ENCODE measurements around the gene STING1. TPM values are rescaled to one million over a fixed set of nuclear protein-coding genes. Genes with fewer than 3 reads are reported as not detected.

STING1 gene
- 37.8 and 60.0 TPM in 2 replicates for total RNA-seq

GRCh38 chr5:139482050-139482889, at the start of gene STING1:
Gene STING1, minus strand, starts transcription at chr5:139482758. Its CDS starts 1,054 bp downstream, at chr5:139481704.

GRCh38 chr5:139470821-139471300, 11.7 kb downstream of the STING1 start, which contains the start of gene SMIM33:
Gene SMIM33, plus strand, starts transcription at chr5:139471004. Its CDS starts 118 bp downstream, at chr5:139471122.

GRCh38 chr5:139462586-139463276, 19.8 kb downstream of the STING1 start, which contains the start of gene ECSCR:
Gene ECSCR, minus strand, starts transcription at chr5:139462743. Its CDS starts 73 bp downstream, at chr5:139462670.

GRCh38 chr5:139439013-139439903, 43.3 kb downstream of the STING1 start, which contains the start of gene DNAJC18:
Gene DNAJC18, minus strand, starts transcription at chr5:139439525. Its CDS starts 80 bp downstream, at chr5:139439445.

Other genes with a start within 250 kb of the STING1 start
- 178 and 179 TPM in 2 replicates for gene MATR3, start 189.0 kb downstream of the STING1 start, total RNA-seq
- gene PAIP2, start 140.9 kb downstream of the STING1 start, total RNA-seq = 30.9 and 34.1 TPM in 2 replicates
- gene SLC23A1, start 99.5 kb downstream of the STING1 start, total RNA-seq = 0.38 TPM in 1 of 2 replicates, not detected in the other
- gene MZB1, start 92.8 kb downstream of the STING1 start, total RNA-seq = not detected in 2 replicates
- 3.1 and 3.4 TPM in 2 replicates for gene PROB1, start 87.7 kb downstream of the STING1 start, total RNA-seq
- gene SPATA24, start 78.7 kb downstream of the STING1 start, total RNA-seq = 3.4 and 3.6 TPM in 2 replicates
- gene DNAJC18, start 43.2 kb downstream of the STING1 start, total RNA-seq = 8.0 and 10.5 TPM in 2 replicates
- 0.65 TPM in 1 of 2 replicates, not detected in the other for gene ECSCR, start 20.0 kb downstream of the STING1 start, total RNA-seq
- gene SMIM33, start 11.8 kb downstream of the STING1 start, total RNA-seq = under 0.01 TPM in 1 of 2 replicates, not detected in the other
- 130 and 163 TPM in 2 replicates for gene UBE2D2, start 78.6 kb upstream of the STING1 start, total RNA-seq
- 88.3 and 202 TPM in 2 replicates for gene CXXC5, start 165.6 kb upstream of the STING1 start, total RNA-seq

Data from mesangial cell (primary cell).